22Rv1 (cell line): ENCODE data around the gene GABBR1.

Experiments used
- CTCF ChIP-seq: fragments of 450-650 bp; IDR thresholded peaks from 2 replicates; pipeline ENCODE4 v1.5.1; 2017; ENCODE audit warnings: mild to moderate bottlenecking
- ZFX ChIP-seq: fragments of 450-650 bp; IDR thresholded peaks from 2 replicates; pipeline ENCODE4 v1.6.1; 2017; ENCODE audit warnings: antibody characterized with exemption, borderline replicate concordance

- TF ChIP-seq CTCF: no peak
- TF ChIP-seq ZFX: no peak
Measured at GRCh38 chr6:29603930-29604329, 29.1 kb downstream of the GABBR1 start.
